Parathyroid adenoma (tissue), 2 donors: ENCODE data around the gene ZNF83.

ENCODE experiments used
- H2AFZ ChIP-seq: fragments of 300-600 bp; sonication (generic); one replicate; pipeline ENCODE4 v1.7.0; 2017; ENCODE audit warnings: antibody characterized with exemption, mild to moderate bottlenecking
- H3K27ac ChIP-seq: fragments of 300-600 bp; sonication (generic); one replicate; pipeline ENCODE4 v1.7.0; 2017
- H3K27me3 ChIP-seq: fragments of 300-600 bp; sonication (generic); one replicate; pipeline ENCODE4 v1.7.0; 2017; ENCODE audit warnings: low read length; ENCODE audit not compliant: control insufficient read depth, insufficient read depth
- H3K36me3 ChIP-seq: fragments of 300-600 bp; sonication (generic); one replicate; pipeline ENCODE4 v1.7.0; 2017; ENCODE audit warnings: low read length; ENCODE audit not compliant: control insufficient read depth, insufficient read depth
- H3K4me1 ChIP-seq: fragments of 300-600 bp; sonication (generic); one replicate; pipeline ENCODE4 v1.7.0; 2017; ENCODE audit warnings: control low read depth
- H3K4me2 ChIP-seq: fragments of 300-600 bp; sonication (generic); one replicate; pipeline ENCODE4 v1.7.0; 2017; ENCODE audit warnings: low read length
- H3K4me3 ChIP-seq: fragments of 300-600 bp; sonication (generic); one replicate; pipeline ENCODE4 v1.7.0; 2017; ENCODE audit warnings: low read depth, low read length
- H3K79me2 ChIP-seq: fragments of 300-600 bp; sonication (generic); one replicate; pipeline ENCODE4 v1.7.0; 2017; ENCODE audit warnings: control low read depth
- H3K9ac ChIP-seq: fragments of 300-600 bp; sonication (generic); one replicate; pipeline ENCODE4 v1.7.0; 2017; ENCODE audit warnings: mild to moderate bottlenecking
- H3K9me3 ChIP-seq: fragments of 300-600 bp; sonication (generic); one replicate; pipeline ENCODE4 v1.7.0; 2017; ENCODE audit warnings: low read length; ENCODE audit not compliant: control insufficient read depth
- TF ChIP-seq, protein P1 (sequence below): fragments of 300-600 bp; sonication (generic); IDR thresholded peaks from one replicate; pipeline ENCODE4 v1.7.0; 2017; ENCODE audit warnings: antibody characterized with exemption, mild to moderate bottlenecking
- donor health status: primary hyperparathyroidism.

ZNF83 gene

DNA sequence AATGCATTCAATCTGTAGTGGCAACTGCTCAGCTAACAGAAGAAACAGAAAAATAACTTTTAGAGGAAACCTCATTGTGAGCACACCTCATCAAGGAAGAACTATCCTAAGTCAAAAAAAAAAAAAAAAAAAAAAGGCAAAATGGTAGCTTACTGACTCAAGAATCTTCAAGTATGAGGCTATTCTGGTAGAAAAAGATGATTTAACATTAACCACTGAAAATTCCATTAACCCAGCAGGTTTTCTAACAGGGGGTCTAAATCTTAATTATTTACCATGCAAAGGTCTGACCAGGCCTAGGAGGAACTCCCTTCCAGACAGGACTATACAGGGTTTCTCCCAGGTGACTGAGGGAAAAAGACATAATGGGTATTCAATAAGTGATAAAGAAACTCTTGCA, 28.4 kb upstream of the ZNF83 start:
- Histone ChIP-seq H3K27me3 (no peaks in the 10 kb centered on the region), H2AFZ (no peak overlapping the region), H3K4me1 (peaks cover 3% of the 10 kb centered on the region), H3K79me2 (no peaks in the 10 kb centered on the region), H3K36me3 (no peaks in the 10 kb centered on the region), H3K9me3 (no peaks in the 10 kb centered on the region), H3K4me3 (no peak overlapping the region), H3K4me2 (no peak overlapping the region), H3K27ac (no peak overlapping the region), H3K9ac (no peak overlapping the region)
- TF ChIP-seq, protein P1, sequence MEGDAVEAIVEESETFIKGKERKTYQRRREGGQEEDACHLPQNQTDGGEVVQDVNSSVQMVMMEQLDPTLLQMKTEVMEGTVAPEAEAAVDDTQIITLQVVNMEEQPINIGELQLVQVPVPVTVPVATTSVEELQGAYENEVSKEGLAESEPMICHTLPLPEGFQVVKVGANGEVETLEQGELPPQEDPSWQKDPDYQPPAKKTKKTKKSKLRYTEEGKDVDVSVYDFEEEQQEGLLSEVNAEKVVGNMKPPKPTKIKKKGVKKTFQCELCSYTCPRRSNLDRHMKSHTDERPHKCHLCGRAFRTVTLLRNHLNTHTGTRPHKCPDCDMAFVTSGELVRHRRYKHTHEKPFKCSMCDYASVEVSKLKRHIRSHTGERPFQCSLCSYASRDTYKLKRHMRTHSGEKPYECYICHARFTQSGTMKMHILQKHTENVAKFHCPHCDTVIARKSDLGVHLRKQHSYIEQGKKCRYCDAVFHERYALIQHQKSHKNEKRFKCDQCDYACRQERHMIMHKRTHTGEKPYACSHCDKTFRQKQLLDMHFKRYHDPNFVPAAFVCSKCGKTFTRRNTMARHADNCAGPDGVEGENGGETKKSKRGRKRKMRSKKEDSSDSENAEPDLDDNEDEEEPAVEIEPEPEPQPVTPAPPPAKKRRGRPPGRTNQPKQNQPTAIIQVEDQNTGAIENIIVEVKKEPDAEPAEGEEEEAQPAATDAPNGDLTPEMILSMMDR = no peak

DNA sequence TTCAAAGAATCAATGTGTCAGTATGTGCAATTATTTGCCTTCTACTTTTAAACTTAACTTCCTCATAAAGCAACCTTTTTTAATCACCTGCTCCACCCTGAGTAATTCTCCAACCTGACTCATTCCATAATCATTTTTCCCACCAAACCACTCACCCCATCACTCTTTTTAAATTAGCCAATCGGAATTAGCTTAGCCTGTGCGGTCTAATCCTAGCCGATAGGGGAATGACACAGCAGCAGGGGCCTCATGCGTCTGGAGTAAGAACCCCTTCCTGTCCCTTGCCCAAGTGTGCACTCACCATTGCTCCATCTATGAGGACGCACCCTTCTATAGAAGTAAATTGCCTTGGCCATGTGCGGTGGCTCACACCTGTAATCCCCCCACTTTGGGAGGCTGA, 27.4 kb upstream of the ZNF83 start:
- TF ChIP-seq, protein P1 = no peak
- no peak overlapping the region for H2AFZ ChIP-seq
- H3K27ac ChIP-seq = no peak overlapping the region
- H3K9ac ChIP-seq = no peak overlapping the region
- H3K27me3 ChIP-seq = no peaks in the 10 kb centered on the region
- H3K9me3 ChIP-seq = no peaks in the 10 kb centered on the region
- peaks cover 3% of the 10 kb centered on the region for H3K4me1 ChIP-seq
- no peaks in the 10 kb centered on the region for H3K79me2 ChIP-seq
- H3K4me2 ChIP-seq = no peak overlapping the region
- no peaks in the 10 kb centered on the region for H3K36me3 ChIP-seq
- no peak overlapping the region for H3K4me3 ChIP-seq

DNA sequence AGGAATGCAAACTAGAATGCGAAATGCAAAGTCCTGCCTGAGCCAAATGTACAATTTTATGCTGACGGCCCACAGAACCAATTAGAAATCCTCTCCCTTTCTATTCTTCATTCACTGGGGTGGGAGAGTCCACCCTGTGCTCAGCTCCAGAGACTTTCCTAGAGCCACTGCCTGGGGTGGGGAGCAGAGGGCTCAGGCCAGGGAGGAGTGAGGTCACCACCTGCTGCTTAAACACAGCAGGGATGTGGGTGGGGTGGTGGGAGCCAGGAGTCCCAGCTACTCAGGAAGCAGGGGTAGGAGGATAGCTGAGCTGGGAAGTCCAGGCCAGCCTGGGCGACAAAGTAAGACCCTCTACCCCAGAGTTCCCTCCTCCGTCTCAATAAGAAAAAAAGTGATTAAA, 26.9 kb upstream of the ZNF83 start:
- H3K4me2 ChIP-seq = no peak overlapping the region
- no peaks in the 10 kb centered on the region for H3K27me3 ChIP-seq
- peaks cover 3% of the 10 kb centered on the region for H3K4me1 ChIP-seq
- no peak overlapping the region for H3K27ac ChIP-seq
- H3K36me3 ChIP-seq = no peaks in the 10 kb centered on the region
- no peak overlapping the region for H3K9ac ChIP-seq
- TF ChIP-seq, protein P1 = no peak
- H2AFZ ChIP-seq = no peak overlapping the region
- no peak overlapping the region for H3K4me3 ChIP-seq
- no peaks in the 10 kb centered on the region for H3K79me2 ChIP-seq
- no peaks in the 10 kb centered on the region for H3K9me3 ChIP-seq

DNA sequence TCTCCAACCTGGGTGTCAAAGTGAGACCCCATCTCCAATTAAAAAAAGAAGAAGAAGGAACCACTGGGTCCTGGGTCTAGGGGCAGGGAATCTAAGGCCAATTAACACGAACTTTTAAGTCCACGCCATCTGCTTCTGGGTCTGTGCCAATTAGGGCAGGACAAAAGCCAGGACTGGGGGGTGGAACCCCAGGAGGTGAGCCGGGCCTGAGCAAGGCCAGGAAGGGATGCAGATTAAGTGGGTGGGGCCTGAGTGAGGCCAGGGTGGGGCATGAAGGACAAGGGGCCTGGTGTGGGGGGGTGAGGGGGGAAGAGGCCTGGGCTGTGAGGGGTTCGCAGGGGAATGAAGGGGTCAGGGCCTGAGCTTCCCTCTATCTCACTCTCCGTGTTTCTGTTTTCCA, 26.3 kb upstream of the ZNF83 start:
- no peak overlapping the region for H3K27ac ChIP-seq
- H3K4me2 ChIP-seq = no peak overlapping the region
- no peaks in the 10 kb centered on the region for H3K27me3 ChIP-seq
- H3K9ac ChIP-seq = no peak overlapping the region
- no peaks in the 10 kb centered on the region for H3K79me2 ChIP-seq
- no peaks in the 10 kb centered on the region for H3K9me3 ChIP-seq
- no peak overlapping the region for H3K4me3 ChIP-seq
- no peaks in the 10 kb centered on the region for H3K36me3 ChIP-seq
- H3K4me1 ChIP-seq = peaks cover 3% of the 10 kb centered on the region
- no peak overlapping the region for H2AFZ ChIP-seq
- TF ChIP-seq, protein P1 = no peak

DNA sequence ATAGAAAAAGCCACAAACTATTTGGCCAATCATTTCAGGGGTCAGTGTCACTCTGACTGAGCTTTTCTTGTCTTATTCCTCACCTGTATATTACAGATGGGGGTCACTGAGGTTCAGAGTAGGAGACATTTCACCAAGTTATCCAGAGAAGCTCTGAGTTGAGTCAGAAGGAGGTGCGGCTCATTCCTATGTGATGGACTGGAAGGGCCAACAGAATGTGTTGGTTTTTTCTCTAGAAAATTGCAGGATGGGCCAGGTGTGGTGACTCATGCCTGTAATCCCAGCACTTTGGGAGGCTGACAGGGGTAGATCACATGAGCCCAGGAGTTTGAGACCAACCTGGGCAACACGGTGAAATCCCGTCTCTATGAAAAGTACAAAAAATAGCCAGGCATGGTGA, 24.5 kb upstream of the ZNF83 start:
- H3K4me2 ChIP-seq = no peak overlapping the region
- TF ChIP-seq, protein P1 = no peak
- H3K9me3 ChIP-seq = no peaks in the 10 kb centered on the region
- peaks cover 3% of the 10 kb centered on the region for H3K4me1 ChIP-seq
- H3K36me3 ChIP-seq = no peaks in the 10 kb centered on the region
- no peak overlapping the region for H2AFZ ChIP-seq
- H3K27ac ChIP-seq = no peak overlapping the region
- H3K9ac ChIP-seq = no peak overlapping the region
- H3K27me3 ChIP-seq = no peaks in the 10 kb centered on the region
- H3K4me3 ChIP-seq = no peak overlapping the region
- H3K79me2 ChIP-seq = no peaks in the 10 kb centered on the region
